Measurements from ENCODE around the gene ANKRD28. TPM values are rescaled to one million over a fixed set of nuclear protein-coding genes. Genes with fewer than 3 reads are reported as not detected.

Gene ANKRD28
- total RNA-seq, 1 experiment from 2014 or later = 89.3 TPM

GRCh38 chr3:15681668-15682067, 116.1 kb downstream of the ANKRD28 start:
- ATAC-seq (no peak), DNase-seq (ENCODE audit: low read depth, low spot score) (no peak)
- H3K4me3 ChIP-seq (ENCODE audit: low read depth in 2 of 2, low read length in 2 of 2) = no peak overlapping the region
- intact Hi-C loops (cut with micrococcal nuclease; ENCODE audit: unreplicated experiment) = no loop called here
- peak overlapping the region; percentile 34; the same call in 1 of the 2 replicates for H3K27ac ChIP-seq (ENCODE audit: low read length)
- no peaks in the 10 kb centered on the region for H3K27me3 ChIP-seq (ENCODE audit: control insufficient read depth, insufficient read depth, low read length)
- peaks cover 46% of the 10 kb centered on the region for H3K36me3 ChIP-seq (ENCODE audit: control insufficient read depth, insufficient read depth, low read length)
- ChIA-PET POLR2A (no interaction called here), CTCF (interaction anchor here (0.6 kb wide), 1 partner anchor 1031 kb away, joined by 3 read pairs; no protein-coding TSS in a partner anchor)
- in situ Hi-C loops (cut with HindIII; ENCODE audit: low pct_unique_long_range_greater_than_20kb, low sequenced_read_pairs) = no loop called here
- peaks cover 28% of the 10 kb centered on the region for H3K4me1 ChIP-seq (ENCODE audit: control insufficient read depth, insufficient read depth, low read length)
- H3K9me3 ChIP-seq (ENCODE audit: control insufficient read depth, insufficient read depth, low read depth, low read length) = no peaks in the 10 kb centered on the region
- TF ChIP-seq REST (IDR thresholded peaks at IDR 0.05; ENCODE audit: insufficient read depth in 1 of 2, low read depth in 2 of 2, low read length in 1 of 2) (no peak), TCF7L2 (IDR thresholded peaks at IDR 0.05; ENCODE audit: low read depth, low read length) (no peak), SIN3A (IDR thresholded peaks at IDR 0.05; ENCODE audit: borderline replicate concordance, insufficient read depth, low read depth, low read length) (no peak), POLR2AphosphoS5 (IDR thresholded peaks at IDR 0.05; ENCODE audit: low read depth, low read length) (no peak), CTCF (IDR thresholded peaks at IDR 0.05) (no peak)
- BruUV-seq (replicated peaks) = no TSS peak

DNA sequence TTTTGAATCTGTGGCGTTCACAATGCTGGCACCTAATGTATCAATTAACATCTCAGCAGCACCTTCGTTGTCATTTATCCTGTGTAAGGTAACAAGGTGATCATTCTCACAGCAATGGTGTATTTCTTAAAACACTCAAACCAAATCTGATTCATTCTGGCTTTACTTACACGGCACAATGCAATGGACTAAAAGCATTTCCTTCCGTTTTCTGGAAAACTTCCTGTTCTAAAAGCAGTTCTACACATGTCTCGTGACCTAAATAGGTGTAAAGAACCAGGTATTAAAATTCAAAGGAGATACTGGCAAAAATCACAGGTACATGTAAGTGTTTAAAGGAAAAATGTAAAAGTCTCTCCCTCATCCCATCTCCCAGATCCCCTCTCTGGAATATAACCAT, 118.5 kb downstream of the ANKRD28 start:
- TF ChIP-seq SIN3A (IDR thresholded peaks at IDR 0.05; ENCODE audit: borderline replicate concordance, insufficient read depth, low read depth, low read length) = no peak
- no peak for TF ChIP-seq CTCF (IDR thresholded peaks at IDR 0.05)
- TF ChIP-seq POLR2AphosphoS5 (IDR thresholded peaks at IDR 0.05; ENCODE audit: low read depth, low read length) = no peak
- no peak for TF ChIP-seq REST (IDR thresholded peaks at IDR 0.05; ENCODE audit: insufficient read depth in 1 of 2, low read depth in 2 of 2, low read length in 1 of 2)
- no peak for TF ChIP-seq TCF7L2 (IDR thresholded peaks at IDR 0.05; ENCODE audit: low read depth, low read length)
- POLR2A ChIA-PET = no interaction called here
- ATAC-seq (no peak), DNase-seq (ENCODE audit: low read depth, low spot score) (no peak)
- Histone ChIP-seq H3K9me3 (ENCODE audit: control insufficient read depth, insufficient read depth, low read depth, low read length) (no peaks in the 10 kb centered on the region), H3K27ac (ENCODE audit: low read length) (peak overlapping the region; percentile 57; the same call in 1 of the 2 replicates), H3K36me3 (ENCODE audit: control insufficient read depth, insufficient read depth, low read length) (peaks cover 47% of the 10 kb centered on the region), H3K4me1 (ENCODE audit: control insufficient read depth, insufficient read depth, low read length) (peaks cover 16% of the 10 kb centered on the region), H3K4me3 (ENCODE audit: low read depth in 2 of 2, low read length in 2 of 2) (no peak overlapping the region), H3K27me3 (ENCODE audit: control insufficient read depth, insufficient read depth, low read length) (no peaks in the 10 kb centered on the region)
- in situ Hi-C loops (cut with HindIII; ENCODE audit: low pct_unique_long_range_greater_than_20kb, low sequenced_read_pairs) (no loop called here), intact Hi-C loops (cut with micrococcal nuclease; ENCODE audit: unreplicated experiment) (no loop called here)
- CTCF ChIA-PET = no interaction called here
- no TSS peak for BruUV-seq (replicated peaks)
